HFFc6 (cell line): ENCODE data around the gene LHPP. TPM values are rescaled to one million over a fixed set of nuclear protein-coding genes. Genes with fewer than 3 reads are reported as not detected.

ENCODE experiments used
- DNase-seq: peaks from one replicate; pipeline ENCODE4 v3.0.0-alpha.2; 2018
- H3K27ac Mint-ChIP-seq: 2 replicates; pipeline ENCODE4 v1.8.0; 2020; ENCODE audit warnings: mild to moderate bottlenecking, mixed read lengths
- H3K27me3 Mint-ChIP-seq: 2 replicates; pipeline ENCODE4 v1.8.0; 2021; ENCODE audit warnings: mild to moderate bottlenecking, moderate library complexity, mixed read lengths; ENCODE audit not compliant: insufficient read depth
- H3K36me3 Mint-ChIP-seq: 2 replicates; pipeline ENCODE4 v1.8.0; 2021; ENCODE audit warnings: low read depth, mixed read lengths
- H3K4me1 Mint-ChIP-seq: 2 replicates; pipeline ENCODE4 v1.8.0; 2020; ENCODE audit warnings: low read depth, mixed read lengths
- H3K4me3 Mint-ChIP-seq: 2 replicates; pipeline ENCODE4 v1.8.0; 2020; ENCODE audit warnings: mild to moderate bottlenecking, moderate library complexity, mixed read lengths
- H3K9me3 Mint-ChIP-seq: 2 replicates; pipeline ENCODE4 v1.8.0; 2020; ENCODE audit warnings: mild to moderate bottlenecking, mixed read lengths
- total RNA-seq, 6 experiments: library from RNA; stranded (reverse); fragmentation: NEBNext Ultra II Directional; extraction: Animal tissue kit (Norgen Biotek cat#: 25700); gene quantifications; 2 replicates in 1 of 6; 3 replicates in 5 of 6; pipeline ENCODE4 v1.2.3, GENCODE V29; 2021
- TF ChIP-seq, protein P1 (sequence below): fragments of 200-600 bp; sonication (generic); IDR thresholded peaks from 2 replicates; pipeline ENCODE4 v1.5.0; 2021; ENCODE audit warnings: antibody characterized with exemption, mild to moderate bottlenecking

The LHPP gene
- total RNA-seq, 6 experiments from 2014 or later: 12.5 to 17.3 (median 14.0) TPM

DNA sequence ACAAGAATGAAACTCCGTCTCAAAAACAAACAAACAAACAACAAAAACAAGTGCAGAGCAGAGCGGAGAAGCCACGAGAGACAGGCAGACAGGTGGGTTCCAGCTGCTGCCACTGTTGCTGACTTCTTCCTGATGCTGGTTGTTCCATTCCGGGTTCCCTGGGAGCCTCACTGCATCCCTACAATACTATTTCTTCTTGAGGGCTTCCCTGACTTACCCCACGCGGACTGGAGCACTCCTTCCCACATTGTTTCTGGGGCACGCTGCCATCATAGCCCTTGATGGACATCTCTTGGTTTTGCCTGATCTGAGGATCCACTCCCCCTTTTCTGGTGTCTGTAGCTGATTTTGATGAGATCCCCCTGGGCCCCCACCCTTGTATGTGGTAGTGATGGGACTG is 6.2 kb upstream of the LHPP start:
- Mint-ChIP-seq H3K4me1 (peaks cover 2% of the 10 kb centered on the region; the same call in 1 of the 2 replicates), H3K27ac (no peak overlapping the region), H3K4me3 (no peak overlapping the region), H3K9me3 (no peaks in the 10 kb centered on the region), H3K27me3 (peaks cover 62% of the 10 kb centered on the region), H3K36me3 (no peaks in the 10 kb centered on the region)
- DNase-seq: no peak
- TF ChIP-seq, protein P1, sequence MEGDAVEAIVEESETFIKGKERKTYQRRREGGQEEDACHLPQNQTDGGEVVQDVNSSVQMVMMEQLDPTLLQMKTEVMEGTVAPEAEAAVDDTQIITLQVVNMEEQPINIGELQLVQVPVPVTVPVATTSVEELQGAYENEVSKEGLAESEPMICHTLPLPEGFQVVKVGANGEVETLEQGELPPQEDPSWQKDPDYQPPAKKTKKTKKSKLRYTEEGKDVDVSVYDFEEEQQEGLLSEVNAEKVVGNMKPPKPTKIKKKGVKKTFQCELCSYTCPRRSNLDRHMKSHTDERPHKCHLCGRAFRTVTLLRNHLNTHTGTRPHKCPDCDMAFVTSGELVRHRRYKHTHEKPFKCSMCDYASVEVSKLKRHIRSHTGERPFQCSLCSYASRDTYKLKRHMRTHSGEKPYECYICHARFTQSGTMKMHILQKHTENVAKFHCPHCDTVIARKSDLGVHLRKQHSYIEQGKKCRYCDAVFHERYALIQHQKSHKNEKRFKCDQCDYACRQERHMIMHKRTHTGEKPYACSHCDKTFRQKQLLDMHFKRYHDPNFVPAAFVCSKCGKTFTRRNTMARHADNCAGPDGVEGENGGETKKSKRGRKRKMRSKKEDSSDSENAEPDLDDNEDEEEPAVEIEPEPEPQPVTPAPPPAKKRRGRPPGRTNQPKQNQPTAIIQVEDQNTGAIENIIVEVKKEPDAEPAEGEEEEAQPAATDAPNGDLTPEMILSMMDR: no peak

DNA sequence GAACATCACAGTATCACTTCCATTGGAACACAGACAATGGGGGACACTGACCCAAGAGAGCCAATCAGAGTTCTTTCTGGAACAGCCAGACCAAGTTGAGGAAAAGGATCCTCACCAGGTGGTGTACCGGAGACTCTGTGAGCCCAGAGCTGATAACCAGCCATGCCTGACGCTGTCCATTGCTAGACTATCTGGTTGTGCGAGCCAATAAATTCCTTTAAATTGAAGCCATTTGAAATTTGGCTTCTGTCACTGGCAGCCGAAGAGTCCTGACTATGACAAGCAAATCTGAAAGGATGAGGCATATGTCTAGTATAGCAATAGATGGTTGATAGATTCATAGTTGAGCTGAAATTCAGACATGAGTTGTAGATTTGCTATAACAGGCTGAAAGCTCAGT is 3.1 kb upstream of the LHPP start:
- TF ChIP-seq, protein P1: no peak
- Mint-ChIP-seq H3K9me3 (no peaks in the 10 kb centered on the region), H3K27ac (no peak overlapping the region), H3K27me3 (peaks cover 33% of the 10 kb centered on the region), H3K4me1 (peaks cover 6% of the 10 kb centered on the region), H3K36me3 (no peaks in the 10 kb centered on the region), H3K4me3 (no peak overlapping the region)
- no peak for DNase-seq

DNA sequence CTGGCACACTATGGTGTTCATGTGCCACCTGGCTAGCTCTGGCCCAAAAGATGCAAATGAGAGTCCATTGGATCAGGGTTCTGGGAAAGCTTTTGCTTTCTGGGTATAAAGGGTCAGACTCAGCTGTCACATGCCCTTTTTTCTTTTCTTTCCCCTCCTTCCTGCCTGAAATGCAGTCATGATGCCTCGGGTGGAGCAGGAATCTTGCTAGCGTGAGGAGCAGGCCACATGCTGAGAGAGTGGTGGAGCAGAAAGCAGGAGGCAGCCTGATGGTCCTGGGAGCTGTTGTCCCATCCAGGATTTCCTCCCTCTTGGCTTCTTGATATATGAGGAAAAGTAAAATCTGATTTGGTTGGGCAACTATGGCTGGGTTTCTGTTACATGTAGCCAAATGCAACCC is 2.7 kb upstream of the LHPP start:
- Mint-ChIP-seq H3K36me3 (no peaks in the 10 kb centered on the region), H3K27me3 (peaks cover 29% of the 10 kb centered on the region), H3K4me3 (no peak overlapping the region), H3K27ac (no peak overlapping the region), H3K4me1 (peaks cover 6% of the 10 kb centered on the region), H3K9me3 (no peaks in the 10 kb centered on the region)
- TF ChIP-seq, protein P1: no peak
- DNase-seq: no peak

DNA sequence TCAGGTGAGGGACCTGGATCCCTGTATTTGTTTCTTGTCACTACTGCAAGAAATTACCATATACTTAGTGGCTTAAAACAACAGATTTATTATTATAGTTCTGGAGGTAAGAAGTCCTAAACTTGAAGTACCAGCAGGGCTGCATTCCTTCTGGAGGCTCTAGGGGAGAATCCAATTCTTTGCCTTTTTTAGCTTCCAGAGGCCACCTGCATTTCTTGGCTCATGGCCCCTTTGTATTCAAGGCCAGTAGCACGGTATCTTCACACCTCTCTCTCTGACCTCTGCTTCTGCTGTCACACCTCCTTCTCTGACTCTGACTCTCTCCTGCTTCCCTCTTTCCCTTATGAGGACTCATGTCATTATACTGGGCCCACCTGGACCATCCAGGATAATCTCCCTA is 2.2 kb upstream of the LHPP start:
- H3K27me3 Mint-ChIP-seq: peaks cover 23% of the 10 kb centered on the region
- H3K4me1 Mint-ChIP-seq: peaks cover 6% of the 10 kb centered on the region
- DNase-seq: no peak
- no peak overlapping the region for H3K27ac Mint-ChIP-seq
- H3K4me3 Mint-ChIP-seq: no peak overlapping the region
- H3K9me3 Mint-ChIP-seq: no peaks in the 10 kb centered on the region
- H3K36me3 Mint-ChIP-seq: no peaks in the 10 kb centered on the region
- TF ChIP-seq, protein P1: no peak

DNA sequence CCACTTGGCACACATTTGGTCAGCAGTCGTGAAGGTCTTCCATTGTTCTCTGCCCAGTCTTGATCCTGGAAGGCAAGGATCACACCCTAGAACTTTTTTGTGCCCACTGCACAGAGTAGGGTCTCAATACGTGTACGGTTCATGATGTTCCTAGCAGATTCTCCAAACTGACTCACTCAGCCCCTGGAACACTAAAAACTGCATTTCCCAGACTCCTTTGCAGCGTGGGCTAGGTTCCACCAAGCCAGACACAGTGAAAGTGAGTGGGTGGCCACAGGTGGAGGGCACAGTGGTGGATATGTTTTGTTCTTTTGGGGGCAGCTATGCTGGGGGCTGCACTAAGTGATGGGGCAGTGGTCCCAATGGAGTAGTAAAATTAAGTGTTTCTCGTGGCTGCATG is 1.5 kb upstream of the LHPP start:
- Mint-ChIP-seq H3K27ac (no peak overlapping the region), H3K27me3 (peaks cover 17% of the 10 kb centered on the region), H3K9me3 (no peaks in the 10 kb centered on the region), H3K4me3 (no peak overlapping the region), H3K4me1 (peaks cover 6% of the 10 kb centered on the region), H3K36me3 (no peaks in the 10 kb centered on the region)
- no peak for DNase-seq
- TF ChIP-seq, protein P1: no peak

DNA sequence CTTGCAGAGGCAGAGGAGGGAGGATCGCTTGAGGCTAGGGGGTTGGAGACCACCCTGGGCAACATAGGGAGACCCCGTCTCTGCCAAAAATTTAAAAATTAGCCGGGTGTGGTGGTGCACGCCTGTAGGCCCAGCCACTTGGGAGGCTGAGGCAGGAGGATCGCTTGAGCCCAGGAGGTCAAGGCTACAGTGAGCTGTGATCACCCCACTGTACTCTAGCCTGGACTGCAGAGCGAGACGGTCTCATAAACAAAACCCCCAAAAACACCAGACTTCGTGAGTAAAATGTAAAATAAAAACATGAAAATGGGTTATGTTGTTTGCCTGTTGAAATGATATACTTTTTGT is 699 bp downstream of the LHPP start:
- Mint-ChIP-seq H3K9me3 (no peaks in the 10 kb centered on the region), H3K27ac (no peak overlapping the region), H3K4me3 (peak overlapping the region; percentile 88), H3K4me1 (peaks cover 6% of the 10 kb centered on the region), H3K36me3 (no peaks in the 10 kb centered on the region), H3K27me3 (peaks cover 10% of the 10 kb centered on the region)
- TF ChIP-seq, protein P1: no peak
- no peak for DNase-seq
